NCI-H1417 treated with DMSO at 0.1 percent for 48 hours (cell line): ENCODE results near the gene IGFBPL1.

ENCODE experiments used
- DNase-seq: peaks from one replicate; lab custom pipeline; 2025; lab: John Stamatoyannopoulos, UW

IGFBPL1 gene

GRCh38 chr9:38432922-38433510 lies 8.8 kb upstream of the IGFBPL1 start:
- DNase-seq = no peak

GRCh38 chr9:38431116-38431515 lies 6.9 kb upstream of the IGFBPL1 start:
- DNase-seq = no peak

- no peak for DNase-seq
These were observed 3.8 kb upstream of the IGFBPL1 start for GRCh38 chr9:38428062-38428461.

- DNase-seq = no peak
These were observed 664 bp upstream of the IGFBPL1 start for GRCh38 chr9:38424918-38425317.

- DNase-seq = no peak
These were observed 831 bp downstream of the IGFBPL1 start for GRCh38 chr9:38423273-38423972.

- DNase-seq = no peak
These were observed 1.5 kb downstream of the IGFBPL1 start for GRCh38 chr9:38422555-38423260.

GRCh38 chr9:38421498-38422211 lies 2.6 kb downstream of the IGFBPL1 start:
- DNase-seq = no peak

GRCh38 chr9:38419181-38419580 lies 5.1 kb downstream of the IGFBPL1 start:
- no peak for DNase-seq

- no peak for DNase-seq
These were observed 5.9 kb downstream of the IGFBPL1 start for GRCh38 chr9:38418366-38418765.

GRCh38 chr9:38417003-38417945 lies 7.0 kb downstream of the IGFBPL1 start:
- no peak for DNase-seq

- no peak for DNase-seq
These were observed 7.8 kb downstream of the IGFBPL1 start for GRCh38 chr9:38416461-38416860.

GRCh38 chr9:38415856-38416255 lies 8.4 kb downstream of the IGFBPL1 start:
- no peak for DNase-seq

- DNase-seq = no peak
These were observed 10.1 kb downstream of the IGFBPL1 start for GRCh38 chr9:38414040-38414723.

GRCh38 chr9:38413283-38413682 lies 11.0 kb downstream of the IGFBPL1 start:
- DNase-seq = no peak

GRCh38 chr9:38412751-38413150 lies 11.5 kb downstream of the IGFBPL1 start:
- no peak for DNase-seq

GRCh38 chr9:38408719-38409118 lies 15.5 kb downstream of the IGFBPL1 start:
- DNase-seq = no peak

- no peak for DNase-seq
These were observed 17.6 kb downstream of the IGFBPL1 start for GRCh38 chr9:38406476-38407186.

- no peak for DNase-seq
These were observed 18.5 kb downstream of the IGFBPL1 start for GRCh38 chr9:38405785-38406184.

- no peak for DNase-seq
These were observed 19.9 kb downstream of the IGFBPL1 start for GRCh38 chr9:38404314-38404713.

GRCh38 chr9:38401994-38402393 lies 22.3 kb downstream of the IGFBPL1 start:
- DNase-seq = no peak
